ENCODE measurements around the gene BNIP3.

GRCh38 chr10:131930586-131931330 is 51.0 kb downstream of the BNIP3 start:
- TF ChIP-seq CTCF (IDR thresholded peaks at IDR 0.05) (no peak), ZFX (IDR thresholded peaks at IDR 0.05; ENCODE audit: borderline replicate concordance) (no peak)
